ENCODE results near the gene SYNPO2.

Gene SYNPO2

GRCh38 chr4:118884716-118885115 lies 3.9 kb upstream of the SYNPO2 start:
- no peak for DNase-seq

GRCh38 chr4:118889312-118889691 lies 648 bp downstream of the SYNPO2 start:
- DNase-seq: no peak

- DNase-seq: no peak
These were observed 5.4 kb downstream of the SYNPO2 start for GRCh38 chr4:118894034-118894433.

DNA sequence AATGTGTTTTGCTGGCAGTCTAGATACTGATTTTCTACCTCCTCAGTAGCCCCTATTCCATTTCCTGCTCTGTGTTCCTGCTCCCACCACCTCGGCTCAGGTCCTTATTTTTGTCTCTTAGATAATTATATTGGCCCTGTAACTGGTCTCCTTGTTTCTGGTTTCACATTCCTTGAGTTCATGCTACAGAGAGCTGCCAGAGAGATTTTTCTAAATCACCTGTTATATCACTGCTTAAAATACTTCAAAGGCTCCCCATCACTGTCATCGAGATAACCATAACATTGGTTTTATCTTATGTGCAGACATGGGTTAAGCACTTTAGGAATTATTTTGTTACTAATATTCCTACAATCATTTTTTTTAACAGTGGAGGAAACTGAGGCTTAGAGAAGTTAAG lies 9.6 kb downstream of the SYNPO2 start:
- no peak for DNase-seq

- no peak for DNase-seq
These were observed 10.1 kb downstream of the SYNPO2 start for GRCh38 chr4:118898684-118899138.

- DNase-seq: no peak
These were observed 15.8 kb downstream of the SYNPO2 start for GRCh38 chr4:118904418-118904817.

DNA sequence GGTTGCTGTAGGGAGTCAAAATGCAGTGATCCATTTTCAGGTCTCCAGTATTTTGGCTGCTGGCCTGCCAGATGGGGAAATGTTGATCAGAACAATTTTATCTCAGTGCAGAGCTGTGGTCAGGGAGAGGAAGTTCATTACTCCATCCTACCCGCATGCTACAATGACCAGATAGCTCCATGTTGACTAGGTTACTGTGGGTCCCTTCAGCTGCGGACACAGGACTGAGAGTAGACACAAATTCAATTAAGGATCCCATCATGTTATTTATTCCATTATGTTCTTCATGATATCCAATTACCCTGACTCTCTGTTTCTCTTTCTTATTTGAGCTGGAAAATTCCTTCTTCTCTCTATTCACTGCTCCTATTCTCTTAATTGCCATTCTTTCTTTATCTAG lies 16.3 kb downstream of the SYNPO2 start:
- DNase-seq: no peak

- no peak for DNase-seq
These were observed 16.9 kb downstream of the SYNPO2 start for GRCh38 chr4:118905566-118905965.

DNA sequence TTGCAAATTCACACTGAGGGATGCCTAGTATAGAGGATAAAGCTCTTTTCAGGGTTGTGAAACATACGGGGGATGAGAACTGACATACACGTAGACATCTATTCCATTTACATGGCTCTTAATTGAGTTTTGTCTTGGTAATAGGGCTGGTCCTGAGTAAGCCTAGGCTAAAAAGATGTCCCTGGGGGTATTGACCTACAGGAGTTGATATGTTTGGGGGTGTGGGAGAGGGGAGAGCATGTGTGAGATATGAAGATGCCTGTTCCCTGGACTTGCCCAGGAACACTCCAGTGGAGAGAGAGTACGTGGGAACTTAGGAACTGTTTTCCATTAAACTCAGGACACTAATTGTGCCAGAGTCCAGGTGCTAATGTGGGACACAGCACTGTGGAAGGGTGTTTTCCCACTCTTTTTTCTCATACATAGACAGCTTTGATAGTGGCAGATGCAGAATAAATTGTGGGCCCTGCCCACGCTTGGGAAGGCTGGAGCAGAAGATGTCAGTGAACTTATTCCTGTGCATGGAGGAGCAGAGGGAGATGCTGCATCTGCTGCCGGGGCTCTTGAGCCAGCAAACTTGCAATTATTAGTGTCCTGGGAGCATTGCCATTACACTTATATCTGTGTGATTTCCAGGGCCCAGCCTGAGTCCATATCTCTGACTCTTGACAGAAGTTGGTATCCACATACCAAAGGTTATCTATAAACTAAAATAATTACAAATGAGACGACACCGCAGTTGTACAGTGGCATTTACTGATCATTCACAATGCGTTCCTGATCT lies 20.7 kb downstream of the SYNPO2 start:
- DNase-seq: no peak

- DNase-seq: no peak
These were observed 21.6 kb downstream of the SYNPO2 start for GRCh38 chr4:118910221-118910620.

DNA sequence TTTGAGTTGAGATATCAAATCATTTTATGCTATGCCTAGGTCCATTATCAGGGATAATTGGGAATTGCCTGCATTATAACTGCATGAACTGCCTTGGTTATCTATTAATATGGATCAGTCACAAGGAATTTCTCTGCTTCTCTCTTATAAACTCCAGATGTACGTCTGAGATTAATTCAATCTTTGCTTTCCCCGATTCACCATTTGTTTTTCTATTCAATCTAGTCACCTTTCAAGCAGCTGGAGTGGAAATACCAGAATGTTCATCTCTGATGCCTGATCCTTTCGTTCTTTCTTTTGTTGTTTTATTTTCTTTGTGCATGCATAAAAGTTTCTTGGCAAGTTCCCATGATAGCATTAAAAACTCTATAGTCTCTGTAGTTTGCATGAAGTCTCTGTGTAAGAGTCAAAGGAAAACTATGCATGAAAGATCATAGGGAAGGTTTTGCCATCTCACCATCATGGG lies 22.6 kb downstream of the SYNPO2 start:
- DNase-seq: no peak

GRCh38 chr4:118915468-118915867 lies 26.8 kb downstream of the SYNPO2 start:
- no peak for DNase-seq

DNA sequence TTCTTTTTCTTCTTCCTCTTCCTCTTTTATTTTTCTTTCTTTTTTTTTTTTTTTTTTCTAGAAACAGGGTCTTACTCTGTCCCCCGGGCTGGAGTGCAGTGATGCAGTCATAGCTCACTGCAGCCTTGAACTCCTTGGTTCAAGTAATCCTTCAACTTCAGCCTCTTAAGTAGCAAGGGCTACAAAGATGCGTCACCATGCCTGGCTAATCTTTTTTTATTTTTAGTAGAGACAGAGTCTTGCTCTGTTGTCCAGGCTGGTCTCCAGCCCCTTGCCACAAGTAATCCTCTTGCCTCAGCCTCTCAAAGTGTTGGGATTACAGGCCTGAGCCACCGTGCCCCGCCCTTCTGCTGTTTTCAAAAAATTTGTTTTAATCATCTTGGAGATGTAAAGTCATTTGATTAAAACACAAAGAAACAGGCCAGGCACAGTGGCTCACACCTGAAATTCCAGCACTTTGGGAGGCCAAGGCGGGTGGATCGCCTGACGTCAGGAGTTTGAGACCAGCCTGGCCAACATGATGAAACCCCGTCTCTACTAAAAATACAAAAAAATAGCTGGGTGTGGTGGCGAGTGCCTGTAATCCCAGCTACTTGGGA lies 28.1 kb downstream of the SYNPO2 start:
- no peak for DNase-seq

GRCh38 chr4:118917582-118917981 lies 28.9 kb downstream of the SYNPO2 start:
- DNase-seq: no peak

DNA sequence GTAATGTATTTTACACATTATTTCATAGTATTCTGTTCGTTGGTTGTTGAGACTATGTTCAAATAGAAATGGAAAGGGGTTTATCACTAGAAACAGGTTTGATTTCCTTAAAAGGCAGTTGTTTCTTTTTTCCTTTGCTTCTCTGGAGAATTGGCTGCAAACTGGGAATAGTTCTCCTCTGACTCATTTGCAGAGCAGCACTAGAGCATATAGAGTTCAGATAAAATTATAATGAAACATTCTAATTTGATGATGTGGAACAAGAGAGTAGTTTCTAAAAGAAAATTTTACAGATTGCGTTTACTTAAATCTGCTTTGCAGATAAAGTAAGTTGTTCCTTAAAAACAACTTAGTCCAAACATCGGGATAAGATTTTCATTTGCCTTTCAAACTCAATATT lies 29.7 kb downstream of the SYNPO2 start:
- no peak for DNase-seq

DNA sequence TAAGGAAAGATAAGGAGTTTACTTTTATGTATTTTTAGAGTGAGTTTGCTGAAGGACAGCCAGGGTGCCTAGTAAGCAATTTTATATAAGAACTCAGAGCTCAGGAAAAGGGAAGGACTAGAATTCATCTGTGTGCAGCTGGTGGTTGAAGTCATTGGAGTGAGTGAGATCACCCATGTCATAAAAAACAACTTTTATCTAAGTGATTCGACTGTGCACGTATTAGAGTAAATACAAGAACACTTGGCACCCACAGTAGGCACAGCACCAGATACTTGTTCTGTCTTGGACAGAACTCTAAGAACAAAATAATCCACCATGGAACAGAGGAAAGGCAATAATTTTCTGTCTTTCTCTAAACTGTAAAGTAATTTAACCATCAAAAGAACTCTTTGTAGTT lies 31.6 kb downstream of the SYNPO2 start:
- no peak for DNase-seq

DNA sequence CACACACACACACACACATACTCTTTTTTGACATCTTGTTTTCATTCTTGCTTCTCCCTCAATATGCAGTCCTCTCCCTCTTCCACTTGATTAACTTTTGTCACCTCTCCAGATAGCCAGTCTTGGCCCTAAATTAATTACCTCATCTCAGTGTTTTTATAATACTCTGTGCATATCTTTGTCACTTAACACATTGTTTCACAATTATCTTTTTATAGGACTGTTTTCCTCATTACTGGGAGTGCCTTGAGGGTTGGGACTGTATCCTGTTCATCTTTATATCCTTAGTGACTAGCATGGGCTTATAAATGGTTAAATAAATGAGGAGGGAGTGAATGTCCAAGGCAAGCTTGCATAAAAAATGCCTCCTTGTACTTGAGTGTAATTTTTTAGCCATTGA lies 33.1 kb downstream of the SYNPO2 start:
- DNase-seq: no peak

DNA sequence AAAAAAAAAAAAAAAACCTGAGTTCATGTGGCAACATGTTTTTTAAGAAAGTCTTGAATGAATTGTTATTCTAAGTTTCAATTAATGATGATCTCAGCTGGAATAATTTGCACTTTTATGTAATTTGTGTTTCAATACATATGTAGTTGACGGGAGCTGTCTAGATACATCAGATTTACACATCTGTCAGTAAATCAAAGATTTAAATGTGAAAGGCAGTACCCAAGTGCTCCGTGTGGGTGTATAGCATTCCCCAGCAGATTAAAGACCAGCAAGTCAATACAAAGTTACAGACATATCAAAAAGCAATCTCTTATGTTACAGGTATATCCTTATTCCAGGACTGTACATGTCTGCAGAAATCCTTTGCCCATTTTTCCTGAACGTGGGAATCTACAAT lies 35.2 kb downstream of the SYNPO2 start:
- DNase-seq: no peak

- DNase-seq: no peak
These were observed 39.3 kb downstream of the SYNPO2 start for GRCh38 chr4:118927974-118928373.

DNA sequence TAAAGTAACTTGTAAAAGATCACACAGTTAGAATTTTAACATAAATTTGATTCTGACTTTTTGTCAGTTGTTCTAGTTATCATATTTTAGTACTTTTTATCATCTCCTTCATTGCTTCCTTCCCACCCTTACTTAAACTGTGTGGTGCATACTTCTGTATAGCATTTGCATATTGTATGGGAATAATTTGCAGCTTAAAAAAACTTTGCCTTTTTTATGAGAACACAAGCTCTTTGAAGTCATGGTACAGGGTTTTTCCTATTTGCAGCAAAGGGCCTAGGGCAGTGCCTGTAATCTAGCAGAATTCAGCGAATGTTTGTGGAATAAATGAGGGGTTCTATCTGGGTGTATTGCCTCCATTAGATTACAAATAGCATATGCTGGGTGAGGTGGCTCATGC lies 41.6 kb downstream of the SYNPO2 start:
- DNase-seq: no peak

- DNase-seq: no peak
These were observed 43.1 kb downstream of the SYNPO2 start for GRCh38 chr4:118931786-118932185.

GRCh38 chr4:118935819-118936218 lies 47.2 kb downstream of the SYNPO2 start:
- DNase-seq: no peak

- no peak for DNase-seq
These were observed 47.8 kb downstream of the SYNPO2 start for GRCh38 chr4:118936406-118936805.

DNA sequence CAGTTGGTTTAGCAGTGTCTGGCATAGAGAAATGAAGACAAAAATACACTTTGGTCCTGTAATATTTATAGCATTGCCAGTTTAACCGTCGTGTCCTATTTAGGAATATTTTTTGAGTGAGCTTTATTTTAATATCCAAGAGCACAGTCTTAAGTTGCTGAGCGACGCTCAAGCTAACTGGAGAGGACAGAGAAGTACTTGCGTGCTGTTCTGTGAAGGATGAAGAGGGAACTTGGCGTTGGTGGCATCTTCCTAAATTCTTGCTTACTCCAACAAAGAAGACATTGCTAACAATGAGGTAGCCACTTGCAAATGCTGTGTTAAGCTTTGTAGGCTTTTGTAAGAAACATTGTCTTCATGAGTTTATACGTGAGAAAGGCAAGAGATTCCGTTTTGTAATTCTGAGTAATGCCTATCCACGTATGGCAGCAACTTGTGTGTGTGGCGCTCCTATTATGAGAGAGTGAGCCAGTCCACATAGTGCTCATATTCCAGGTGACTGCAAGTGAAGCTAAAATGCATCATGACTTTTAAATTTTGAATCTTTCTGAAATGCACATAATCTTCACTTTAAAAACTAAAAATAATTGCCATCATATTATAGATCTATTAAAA lies 50.6 kb downstream of the SYNPO2 start:
- no peak for DNase-seq
